ENCODE measurements around the gene ITIH3. TPM values are rescaled to one million over a fixed set of nuclear protein-coding genes. Genes with fewer than 3 reads are reported as not detected.
A peak's percentile ranks its signal among the peaks of the same experiment; 100 is the strongest.

The ITIH3 gene
- total RNA-seq (not detected), polyA plus RNA-seq (not detected)

- Histone ChIP-seq H3K36me3 (ENCODE audit: insufficient read depth, low read length) (no peaks in the 10 kb centered on the region), H3K27ac (ENCODE audit: low read depth, low read length) (no peak within 1 kb of the TSS), H3K9me3 (ENCODE audit: low read length) (no peaks in the 10 kb centered on the region), H3K4me1 (ENCODE audit: insufficient read depth, low read length) (no peaks in the 10 kb centered on the region), H3K27me3 (ENCODE audit: insufficient read depth, low read length, poor library complexity, severe bottlenecking) (no peaks in the 10 kb centered on the region), H3K4me3 (ENCODE audit: low read length) (no peak within 1 kb of the TSS)
- Mint-ChIP-seq H3K27ac (peak within 1 kb of the TSS in 1 of 8 donors; percentile 75), H3K4me1 (no peaks in the 10 kb centered on the region), H3K9me3 (peaks cover 0 to 2% (median 0%) of the 10 kb centered on the region in 5 donors), H3K27me3 (peaks cover 0 to 2% of the 10 kb centered on the region in 2 donors), H3K36me3 (no peaks in the 10 kb centered on the region), H3K4me3 (no peak within 1 kb of the TSS)
- DNase-seq: no peak
- POLR2A ChIA-PET: no interaction called here
- CTCF ChIA-PET: no interaction called here
Measured at GRCh38 chr3:52794612-52795099, at the start of gene ITIH3. Gene ITIH3 (plus strand): TSS chr3:52794796. CDS start chr3:52794804, 8 bp downstream.

- ChIA-PET CTCF (no interaction called here), POLR2A (no interaction called here)
- Histone ChIP-seq H3K4me1 (ENCODE audit: insufficient read depth, low read length) (no peaks in the 10 kb centered on the region), H3K27ac (ENCODE audit: low read depth, low read length) (no peak overlapping the region), H3K36me3 (ENCODE audit: insufficient read depth, low read length) (peaks cover 18% of the 10 kb centered on the region), H3K9me3 (ENCODE audit: low read length) (no peaks in the 10 kb centered on the region), H3K27me3 (ENCODE audit: insufficient read depth, low read length, poor library complexity, severe bottlenecking) (no peaks in the 10 kb centered on the region), H3K4me3 (ENCODE audit: low read length) (no peak overlapping the region)
- Mint-ChIP-seq H3K4me1 (no peaks in the 10 kb centered on the region), H3K36me3 (peaks cover 6 to 78% (median 21%) of the 10 kb centered on the region in 3 donors), H3K9me3 (no peaks in the 10 kb centered on the region), H3K27ac (peak overlapping the region in 3 of 8 donors; percentile 12 to 31 (median 26)), H3K27me3 (no peaks in the 10 kb centered on the region), H3K4me3 (no peak overlapping the region)
- DNase-seq: no peak
Measured at GRCh38 chr3:52752045-52752660, 42.4 kb upstream of the ITIH3 start.

GRCh38 chr3:52754373-52754772 is 40.2 kb upstream of the ITIH3 start:
- DNase-seq: no peak
- no peaks in the 10 kb centered on the region for H3K9me3 ChIP-seq (ENCODE audit: low read length)
- H3K27ac ChIP-seq (ENCODE audit: low read depth, low read length): no peak overlapping the region
- H3K4me3 ChIP-seq (ENCODE audit: low read length): no peak overlapping the region
- Mint-ChIP-seq H3K27me3 (no peaks in the 10 kb centered on the region), H3K4me1 (no peaks in the 10 kb centered on the region), H3K36me3 (peaks cover 0 to 76% (median 24%) of the 10 kb centered on the region in 3 donors), H3K27ac (no peak overlapping the region), H3K9me3 (no peaks in the 10 kb centered on the region), H3K4me3 (no peak overlapping the region)
- ChIA-PET POLR2A (no interaction called here), CTCF (no interaction called here)
- H3K36me3 ChIP-seq (ENCODE audit: insufficient read depth, low read length): peaks cover 23% of the 10 kb centered on the region
- no peaks in the 10 kb centered on the region for H3K27me3 ChIP-seq (ENCODE audit: insufficient read depth, low read length, poor library complexity, severe bottlenecking)
- H3K4me1 ChIP-seq (ENCODE audit: insufficient read depth, low read length): no peaks in the 10 kb centered on the region

- H3K4me1 ChIP-seq (ENCODE audit: insufficient read depth, low read length): no peaks in the 10 kb centered on the region
- no peaks in the 10 kb centered on the region for H3K27me3 Mint-ChIP-seq
- H3K27me3 ChIP-seq (ENCODE audit: insufficient read depth, low read length, poor library complexity, severe bottlenecking): no peaks in the 10 kb centered on the region
- H3K27ac Mint-ChIP-seq: no peak overlapping the region
- no peak for DNase-seq
- no peaks in the 10 kb centered on the region for H3K9me3 Mint-ChIP-seq
- H3K27ac ChIP-seq (ENCODE audit: low read depth, low read length): no peak overlapping the region
- H3K4me3 Mint-ChIP-seq: no peak overlapping the region
- no peak overlapping the region for H3K4me3 ChIP-seq (ENCODE audit: low read length)
- H3K36me3 ChIP-seq (ENCODE audit: insufficient read depth, low read length): peaks cover 23% of the 10 kb centered on the region
- peaks cover 0 to 73% (median 29%) of the 10 kb centered on the region in 3 donors for H3K36me3 Mint-ChIP-seq
- ChIA-PET POLR2A (no interaction called here), CTCF (no interaction called here)
- no peaks in the 10 kb centered on the region for H3K4me1 Mint-ChIP-seq
- no peaks in the 10 kb centered on the region for H3K9me3 ChIP-seq (ENCODE audit: low read length)
Measured at GRCh38 chr3:52756141-52756540, 38.5 kb upstream of the ITIH3 start.

DNA sequence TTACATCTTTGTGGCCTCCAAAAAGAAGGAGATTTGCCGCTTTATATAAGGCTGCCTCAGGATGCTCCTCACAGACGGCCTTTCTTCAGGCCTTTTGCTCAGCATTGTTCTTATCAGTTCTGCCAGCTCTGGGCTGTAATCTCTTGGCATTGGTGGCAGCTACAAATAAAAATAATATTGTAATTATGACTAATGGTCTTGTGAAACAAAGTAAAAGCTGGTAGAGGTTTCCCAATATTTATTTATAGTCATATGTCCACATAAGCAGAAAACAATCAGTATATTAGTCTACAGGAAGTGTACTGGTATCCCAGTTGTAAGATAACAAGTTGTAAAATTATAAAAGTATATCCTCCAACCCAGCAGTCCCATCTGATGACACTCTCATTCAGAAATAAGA is 31.1 kb upstream of the ITIH3 start:
- ChIA-PET POLR2A (no interaction called here), CTCF (no interaction called here)
- DNase-seq: no peak
- H3K27me3 ChIP-seq (ENCODE audit: insufficient read depth, low read length, poor library complexity, severe bottlenecking): no peaks in the 10 kb centered on the region
- Mint-ChIP-seq H3K27me3 (no peaks in the 10 kb centered on the region), H3K36me3 (peaks cover 0 to 78% (median 29%) of the 10 kb centered on the region in 3 donors), H3K9me3 (no peaks in the 10 kb centered on the region), H3K27ac (peak overlapping the region in 1 of 8 donors; percentile 54), H3K4me1 (no peaks in the 10 kb centered on the region), H3K4me3 (no peak overlapping the region)
- H3K36me3 ChIP-seq (ENCODE audit: insufficient read depth, low read length): peaks cover 24% of the 10 kb centered on the region
- H3K4me1 ChIP-seq (ENCODE audit: insufficient read depth, low read length): no peaks in the 10 kb centered on the region
- no peak overlapping the region for H3K27ac ChIP-seq (ENCODE audit: low read depth, low read length)
- H3K9me3 ChIP-seq (ENCODE audit: low read length): no peaks in the 10 kb centered on the region
- H3K4me3 ChIP-seq (ENCODE audit: low read length): no peak overlapping the region

- peaks cover 18% of the 10 kb centered on the region for H3K4me1 ChIP-seq (ENCODE audit: insufficient read depth, low read length)
- peaks cover 0 to 33% (median 5%) of the 10 kb centered on the region in 3 donors for H3K36me3 Mint-ChIP-seq
- no peaks in the 10 kb centered on the region for H3K27me3 ChIP-seq (ENCODE audit: insufficient read depth, low read length, poor library complexity, severe bottlenecking)
- DNase-seq: no peak
- CTCF ChIA-PET: no interaction called here
- no peaks in the 10 kb centered on the region for H3K9me3 Mint-ChIP-seq
- H3K27ac Mint-ChIP-seq: peak overlapping the region; percentile 38 to 98 (median 90)
- H3K4me1 Mint-ChIP-seq: peaks cover 18 to 22% (median 22%) of the 10 kb centered on the region in 3 donors
- POLR2A ChIA-PET: interaction anchor here (1.4 kb wide), 1 partner anchor 304 kb away, joined by 3 read pairs; no protein-coding TSS in a partner anchor
- no peaks in the 10 kb centered on the region for H3K27me3 Mint-ChIP-seq
- H3K27ac ChIP-seq (ENCODE audit: low read depth, low read length): peak overlapping the region; percentile 75
- H3K36me3 ChIP-seq (ENCODE audit: insufficient read depth, low read length): peaks cover 15% of the 10 kb centered on the region
- peak overlapping the region; percentile 91 to 99 (median 97) for H3K4me3 Mint-ChIP-seq
- no peaks in the 10 kb centered on the region for H3K9me3 ChIP-seq (ENCODE audit: low read length)
- peak overlapping the region; percentile 94 for H3K4me3 ChIP-seq (ENCODE audit: low read length)
Measured at GRCh38 chr3:52769786-52770455, 24.7 kb upstream of the ITIH3 start.

DNA sequence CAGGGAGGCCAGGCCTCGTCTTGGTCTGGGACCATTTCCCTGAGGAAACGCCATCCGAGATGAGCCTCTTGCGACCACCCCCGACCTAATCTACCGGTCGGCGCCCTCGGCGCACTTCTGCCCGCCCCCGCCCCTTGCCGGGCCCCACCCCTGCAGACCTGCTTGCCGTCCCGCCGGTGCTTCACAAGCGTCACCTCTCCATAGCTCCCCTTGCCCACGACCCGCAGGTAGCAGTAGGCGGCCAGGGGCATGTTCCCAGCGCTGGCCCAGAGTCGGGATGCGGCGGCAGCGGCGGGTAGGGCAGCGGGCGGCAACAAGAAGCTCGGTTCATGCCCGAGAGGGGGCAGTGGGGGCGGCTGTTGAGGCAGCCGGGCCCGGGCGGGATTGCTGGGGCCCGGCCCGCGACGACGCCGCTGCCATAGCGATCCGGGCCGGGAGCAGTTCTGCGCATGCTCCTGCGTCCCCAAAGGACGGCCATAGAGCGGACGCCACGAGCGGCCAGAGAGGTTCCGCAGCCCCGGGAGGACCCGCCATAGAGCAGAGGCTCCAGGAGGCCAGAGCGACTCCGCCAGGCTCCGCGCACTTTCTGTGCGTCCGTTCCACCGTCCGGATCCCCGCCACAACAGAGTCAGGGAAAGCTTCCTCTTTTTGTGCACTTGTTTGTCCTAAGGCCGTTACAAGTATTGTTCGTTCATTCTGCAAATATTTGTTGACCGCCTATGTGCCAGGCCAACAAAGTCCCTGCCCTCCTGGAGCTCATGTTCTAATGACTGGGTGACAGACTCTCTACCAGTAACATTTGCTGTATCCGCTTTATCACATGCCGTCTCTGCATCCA is 23.9 kb upstream of the ITIH3 start, which contains the start of gene NEK4:
Gene NEK4, minus strand, starts transcription at position 445 of the 838 bp plus-strand sequence. Its CDS starts 194 bp downstream, at position 251.
- no peaks in the 10 kb centered on the region for H3K9me3 ChIP-seq (ENCODE audit: low read length)
- H3K27me3 ChIP-seq (ENCODE audit: insufficient read depth, low read length, poor library complexity, severe bottlenecking): no peaks in the 10 kb centered on the region
- peaks cover 7% of the 10 kb centered on the region for H3K36me3 ChIP-seq (ENCODE audit: insufficient read depth, low read length)
- Mint-ChIP-seq H3K27ac (peak within 1 kb of the TSS; percentile 82 to 99 (median 95)), H3K4me1 (peaks cover 18 to 22% (median 22%) of the 10 kb centered on the region in 3 donors), H3K4me3 (peak within 1 kb of the TSS; percentile 91 to 99 (median 97)), H3K27me3 (no peaks in the 10 kb centered on the region), H3K9me3 (no peaks in the 10 kb centered on the region), H3K36me3 (peaks cover 0 to 26% (median 1%) of the 10 kb centered on the region in 3 donors)
- POLR2A ChIA-PET: interaction anchor here (0.6 to 1.4 kb wide), 2 partner anchors 17 to 303 kb away, joined by 3 to 8 read pairs; no protein-coding TSS in a partner anchor
- DNase-seq: peak; percentile 60 to 86 (median 72)
- CTCF ChIA-PET: interaction anchor here (1.0 to 1.3 kb wide), 2 partner anchors 27 to 67 kb away, joined by 3 to 6 read pairs; no protein-coding TSS in a partner anchor
- peak within 1 kb of the TSS; percentile 75 for H3K27ac ChIP-seq (ENCODE audit: low read depth, low read length)
- H3K4me3 ChIP-seq (ENCODE audit: low read length): peak within 1 kb of the TSS; percentile 94
- peaks cover 18% of the 10 kb centered on the region for H3K4me1 ChIP-seq (ENCODE audit: insufficient read depth, low read length)

All from CD8-positive, alpha-beta memory T cell (primary cell).